Heart left ventricle (tissue), 13 donors: ENCODE measurements around the gene NUBPL.

ENCODE experiments used
- POLR2A ChIP-seq, 2 donors: fragments of 450-650 bp; IDR thresholded peaks; one replicate each; pipeline ENCODE4 v1.6.1; 2017; ENCODE audit warnings: antibody characterized with exemption in 2 of 2, mild to moderate bottlenecking in 2 of 2, moderate library complexity in 2 of 2
- TF ChIP-seq, protein P1 (sequence below), 12 donors: fragments of 200-600 bp; sonication (generic) in 4 of 12; IDR thresholded peaks; one replicate each; pipeline versions ENCODE4 v1.5.0 to v1.8.0; 2018 to 2022; ENCODE audit warnings: antibody characterized with exemption in 12 of 12, mild to moderate bottlenecking in 5 of 12
- donor health status: ischemic (EF 13 %, LVEDD 7.1; RV severe dilation, severe dysfunction).
- donor health status: DM: no; HTN: yes; CAD: no.
- donor health status: DM: no; HTN: no; CAD: no.
- donor health status: ischemic (EF 25% LVEDD 6.9; RV normal size, moderate dysfunction).
- donor health status: ischemic (EF 25% LVEDD 5.7; RV mildly dilated, moderate dysfunction).
- donor health status: ischemic (EF 35%, LVEDD 5.7; RV mildly dilated, moderate dysfunction).
- donor health status: nonischemic (EF 11% LVEDD 7.7; RV severe dilation, severe dysfunction).
- donor health status: DM: yes; HTN: yes; CAD: no.
- donor health status: PGD.
- donor health status: ischemic (EF 29% LVEDD 5.4; RV normal size, mild dysfunction).
- donor health status: nonischemic (EF 23%, LVEDD 6.1; RV moderate dilation, normal function).

DNA sequence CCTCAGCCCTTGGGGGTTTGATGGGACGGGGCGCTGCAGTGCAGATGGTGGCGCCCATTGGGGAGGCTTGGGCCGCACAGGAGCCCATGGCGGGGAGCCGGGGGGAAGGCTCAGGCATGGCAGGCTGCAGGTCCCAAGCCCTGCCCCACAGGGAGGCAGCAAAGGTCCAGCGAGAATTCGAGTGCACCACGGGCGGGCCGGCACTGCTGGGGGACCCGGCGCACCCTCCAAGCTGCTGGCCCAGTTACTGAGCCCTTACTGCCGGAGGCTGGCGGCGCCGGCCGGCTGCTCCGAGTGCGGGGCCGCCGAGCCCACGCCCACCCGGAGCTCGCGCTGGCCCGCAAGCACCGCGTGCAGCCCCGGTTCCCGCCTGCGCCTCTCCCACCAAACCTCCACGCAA lies 34.1 kb upstream of the NUBPL start:
- TF ChIP-seq, protein P1, sequence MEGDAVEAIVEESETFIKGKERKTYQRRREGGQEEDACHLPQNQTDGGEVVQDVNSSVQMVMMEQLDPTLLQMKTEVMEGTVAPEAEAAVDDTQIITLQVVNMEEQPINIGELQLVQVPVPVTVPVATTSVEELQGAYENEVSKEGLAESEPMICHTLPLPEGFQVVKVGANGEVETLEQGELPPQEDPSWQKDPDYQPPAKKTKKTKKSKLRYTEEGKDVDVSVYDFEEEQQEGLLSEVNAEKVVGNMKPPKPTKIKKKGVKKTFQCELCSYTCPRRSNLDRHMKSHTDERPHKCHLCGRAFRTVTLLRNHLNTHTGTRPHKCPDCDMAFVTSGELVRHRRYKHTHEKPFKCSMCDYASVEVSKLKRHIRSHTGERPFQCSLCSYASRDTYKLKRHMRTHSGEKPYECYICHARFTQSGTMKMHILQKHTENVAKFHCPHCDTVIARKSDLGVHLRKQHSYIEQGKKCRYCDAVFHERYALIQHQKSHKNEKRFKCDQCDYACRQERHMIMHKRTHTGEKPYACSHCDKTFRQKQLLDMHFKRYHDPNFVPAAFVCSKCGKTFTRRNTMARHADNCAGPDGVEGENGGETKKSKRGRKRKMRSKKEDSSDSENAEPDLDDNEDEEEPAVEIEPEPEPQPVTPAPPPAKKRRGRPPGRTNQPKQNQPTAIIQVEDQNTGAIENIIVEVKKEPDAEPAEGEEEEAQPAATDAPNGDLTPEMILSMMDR (IDR thresholded peaks at IDR 0.05), result no peak
- TF ChIP-seq POLR2A (IDR thresholded peaks at IDR 0.05), result no peak
